CD4-positive, alpha-beta T cell treated with Interleukin-10 for 1 hour (primary cell): ENCODE results near the gene GPATCH4.
"Not testable (repeated sequence)": the region's sequence is repeated elsewhere in the genome, so short reads cannot be mapped to it uniquely, and the experiment has no call there.

Experiments used
- DNase-seq: peaks from one replicate; pipeline ENCODE4 v3.0.0-alpha.2; 2020

Gene GPATCH4

DNA sequence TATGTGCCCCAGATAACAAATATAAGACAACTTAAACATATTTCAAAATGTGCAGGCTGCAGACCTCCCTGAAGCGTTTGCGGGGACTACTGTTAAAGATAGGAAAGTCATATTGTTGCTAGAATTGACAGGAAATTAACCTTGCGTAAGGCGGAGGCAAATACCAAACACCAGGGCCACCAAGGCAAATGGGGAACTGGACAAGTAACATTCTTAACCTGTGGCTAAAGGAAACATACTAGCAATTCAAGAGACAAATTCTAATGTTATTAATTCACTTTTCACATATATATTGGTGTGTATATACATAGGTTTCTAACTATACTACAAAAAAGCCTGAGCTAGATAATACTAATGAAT is 24.8 kb upstream of the GPATCH4 start:
- DNase-seq = no peak

DNA sequence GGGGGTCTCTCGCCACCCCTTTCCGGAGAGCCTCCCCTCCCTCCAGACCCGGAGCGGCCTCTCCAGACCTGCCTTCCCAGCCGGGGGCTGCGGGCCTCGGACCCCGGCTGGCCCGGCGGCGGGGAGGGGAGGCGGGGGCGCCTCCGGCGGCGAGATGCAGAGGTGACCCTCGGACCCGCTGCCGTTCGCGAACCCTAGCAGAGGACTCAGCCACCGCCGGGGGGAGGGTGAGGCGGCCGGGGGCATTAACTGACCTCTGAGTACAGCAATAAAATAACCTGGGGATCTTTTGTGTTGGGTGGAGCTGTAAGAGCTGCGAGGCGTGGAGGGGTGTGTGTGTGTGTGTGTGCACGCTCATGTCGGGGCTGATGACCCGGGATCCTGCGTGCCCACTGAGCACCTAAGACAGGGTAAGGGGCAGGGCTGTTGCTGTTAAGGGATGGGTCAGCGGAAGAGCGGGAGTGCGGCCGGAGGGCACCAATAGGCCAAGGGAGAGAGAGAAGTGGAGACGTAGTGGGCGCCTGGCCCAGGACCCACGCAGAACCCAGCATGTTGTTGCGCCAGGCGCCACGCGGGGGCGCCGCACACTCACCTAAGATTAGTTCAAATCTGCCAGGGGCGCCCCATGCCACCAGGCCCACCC is 24.3 kb upstream of the GPATCH4 start:
- peak; percentile 63 for DNase-seq

DNA sequence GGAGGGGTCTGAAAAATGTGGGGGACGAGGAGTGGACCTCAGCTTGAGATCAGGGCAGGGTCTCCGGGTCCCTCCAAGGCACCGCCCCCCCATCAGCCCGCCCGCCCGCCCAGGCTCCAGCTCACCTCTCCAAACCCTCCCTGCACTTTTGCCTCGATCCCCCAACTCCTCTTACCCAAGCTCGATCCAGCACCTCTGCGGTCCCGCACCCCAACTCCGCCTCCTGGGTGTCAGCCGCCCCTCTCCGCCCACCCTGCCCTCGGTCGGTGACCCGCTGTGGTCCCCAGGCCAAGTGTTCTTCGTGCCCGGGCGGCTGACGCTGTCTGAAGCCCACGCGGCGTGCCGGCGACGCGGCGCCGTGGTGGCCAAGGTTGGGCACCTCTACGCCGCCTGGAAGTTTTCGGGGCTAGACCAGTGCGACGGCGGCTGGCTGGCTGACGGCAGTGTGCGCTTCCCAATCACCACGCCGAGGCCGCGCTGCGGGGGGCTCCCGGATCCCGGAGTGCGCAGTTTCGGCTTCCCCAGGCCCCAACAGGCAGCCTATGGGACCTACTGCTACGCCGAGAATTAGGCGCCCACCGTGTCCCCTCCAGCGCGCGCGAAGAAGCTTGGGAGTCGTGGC is 23.6 kb upstream of the GPATCH4 start:
- DNase-seq = no peak

DNA sequence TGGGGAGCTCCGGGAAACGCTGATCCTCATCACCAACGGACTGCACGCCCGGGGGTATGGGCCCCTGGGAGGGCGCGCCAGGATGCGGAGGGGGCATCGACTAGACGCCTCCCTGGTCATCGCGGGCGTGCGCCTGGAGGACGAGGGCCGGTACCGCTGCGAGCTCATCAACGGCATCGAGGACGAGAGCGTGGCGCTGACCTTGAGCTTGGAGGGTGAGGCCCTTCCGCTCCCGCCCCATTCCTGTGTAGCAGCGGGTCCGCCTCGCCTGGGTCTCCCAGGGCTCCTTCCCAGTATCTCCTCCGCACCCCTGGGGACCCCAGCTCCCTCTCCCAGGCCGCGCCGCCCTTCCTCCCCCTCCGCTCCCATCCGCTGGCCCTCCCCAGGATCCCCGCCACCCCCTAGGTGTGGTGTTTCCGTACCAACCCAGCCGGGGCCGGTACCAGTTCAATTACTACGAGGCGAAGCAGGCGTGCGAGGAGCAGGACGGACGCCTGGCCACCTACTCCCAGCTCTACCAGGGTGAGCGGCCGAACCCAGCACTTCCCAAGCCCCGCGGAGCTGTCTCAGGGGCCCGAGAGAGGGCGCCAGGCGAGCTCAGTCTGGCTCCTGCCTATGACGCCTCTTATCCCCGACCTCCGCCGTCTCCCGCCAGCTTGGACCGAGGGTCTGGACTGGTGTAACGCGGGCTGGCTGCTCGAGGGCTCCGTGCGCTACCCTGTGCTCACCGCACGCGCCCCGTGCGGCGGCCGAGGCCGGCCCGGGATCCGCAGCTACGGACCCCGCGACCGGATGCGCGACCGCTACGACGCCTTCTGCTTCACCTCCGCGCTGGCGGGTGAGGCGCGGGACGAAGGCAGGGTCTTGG is 22.9 kb upstream of the GPATCH4 start:
- DNase-seq = peak; percentile 34

DNA sequence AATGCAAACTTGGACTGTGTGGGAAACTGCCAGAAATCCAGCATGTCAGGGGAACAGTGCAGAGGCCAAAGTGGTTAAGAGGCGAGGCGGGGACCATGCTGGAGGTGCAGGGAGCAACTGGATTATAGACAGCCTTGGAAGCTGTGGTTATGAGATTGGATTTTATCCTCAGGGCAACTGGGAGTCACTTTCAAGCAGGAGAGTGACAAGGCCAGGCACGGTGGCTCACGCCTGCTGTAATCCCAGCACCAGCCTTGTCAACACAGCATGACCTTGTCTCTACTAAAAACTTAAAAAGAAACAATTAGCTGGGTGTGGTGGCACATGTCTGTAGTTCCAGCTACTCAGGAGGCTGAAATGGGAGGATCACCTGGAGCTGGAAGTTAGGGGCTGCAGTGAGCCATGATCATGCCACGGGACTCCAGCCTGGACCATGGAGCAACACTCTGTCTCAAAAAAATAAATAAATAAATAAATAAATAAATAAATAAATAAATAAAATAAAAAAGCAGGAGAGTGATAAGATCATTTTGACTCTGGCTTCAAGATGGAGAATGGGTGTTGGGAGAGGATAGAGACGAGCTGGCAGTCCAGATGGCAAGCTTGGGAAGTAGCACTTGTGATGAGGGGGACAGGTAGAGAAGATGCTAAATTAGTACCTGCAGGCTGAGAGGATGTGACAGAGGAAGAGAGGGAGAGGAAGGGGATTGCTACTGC is 21.5 kb upstream of the GPATCH4 start:
- no peak for DNase-seq

DNA sequence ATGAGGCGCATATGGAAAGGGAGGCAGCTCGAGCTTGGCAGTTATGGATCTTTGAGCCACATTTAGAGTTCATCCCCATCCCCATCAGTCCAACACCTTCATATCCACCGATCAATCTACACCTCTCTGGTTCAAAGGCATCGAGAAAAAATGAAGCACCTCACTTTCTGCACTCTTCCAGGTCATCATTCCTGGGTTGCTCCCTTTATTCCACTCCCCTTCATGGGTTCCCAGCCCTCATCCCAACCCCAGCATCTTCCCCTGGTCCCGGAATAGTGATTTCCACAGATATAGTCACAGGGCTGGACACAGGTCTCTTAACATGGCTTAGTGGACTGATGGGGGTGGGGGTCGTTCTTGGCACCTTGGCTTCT is 18.3 kb upstream of the GPATCH4 start:
- DNase-seq = no peak

DNA sequence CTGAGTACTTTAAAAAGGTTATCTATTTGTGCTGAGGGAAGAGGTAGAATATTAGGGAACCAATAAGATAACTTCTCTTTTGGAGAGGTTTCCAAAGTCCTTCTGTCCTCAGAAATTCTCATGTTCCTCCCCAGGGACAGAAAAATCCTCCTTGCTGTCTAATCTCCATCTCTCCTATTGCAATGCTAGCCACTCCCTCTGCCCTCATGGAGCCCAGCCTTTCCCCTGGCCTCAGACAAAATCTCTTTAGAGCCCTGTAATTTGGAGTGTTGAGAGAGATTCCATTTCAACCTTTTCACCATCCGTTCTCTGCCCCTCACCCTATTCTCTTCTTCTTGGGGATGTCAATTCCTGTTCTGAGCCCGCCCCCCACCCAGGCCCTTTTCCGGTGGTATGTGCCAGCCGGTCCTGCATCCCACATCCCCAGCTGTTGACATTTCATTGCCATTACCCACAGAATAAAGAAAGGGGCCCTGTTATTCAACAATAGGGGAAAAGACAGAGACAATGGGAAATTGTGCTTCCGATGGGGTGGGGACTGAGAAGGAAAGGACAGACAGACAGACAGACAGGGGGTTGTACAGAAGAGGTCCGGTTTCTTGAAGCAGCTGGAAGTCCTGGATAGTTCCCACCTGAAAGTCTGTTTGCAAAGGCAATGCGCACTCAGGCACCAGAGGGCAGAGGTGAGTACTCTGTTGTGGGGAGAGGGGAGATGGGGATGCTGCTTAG is 17.7 kb upstream of the GPATCH4 start, which contains the start of gene HAPLN2:
TSS of gene HAPLN2 (plus strand) at position 563 of the 729 bp plus-strand sequence. CDS start 4,076 bp downstream, outside the sequence.
- DNase-seq = peak; percentile 14

DNA sequence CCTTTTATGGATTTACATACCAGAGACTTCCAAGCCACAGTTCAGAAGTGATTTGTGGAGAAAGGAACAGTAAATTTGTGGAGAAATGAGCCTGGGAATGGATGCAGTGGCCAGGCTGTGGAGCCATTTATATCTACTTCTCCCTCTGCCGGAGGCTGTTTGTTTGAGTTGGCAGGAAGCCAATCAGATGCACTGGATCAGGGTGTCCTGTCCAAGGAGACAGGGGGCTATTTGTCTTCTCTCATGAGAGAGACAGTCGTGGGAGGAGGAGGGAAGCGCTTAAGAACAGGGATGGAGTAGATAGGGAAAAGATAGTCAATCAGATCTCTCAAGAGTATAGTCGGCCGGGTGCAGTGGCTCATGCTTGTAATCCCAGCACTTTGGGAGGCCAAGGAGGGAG is 15.2 kb upstream of the GPATCH4 start:
- no peak for DNase-seq

DNA sequence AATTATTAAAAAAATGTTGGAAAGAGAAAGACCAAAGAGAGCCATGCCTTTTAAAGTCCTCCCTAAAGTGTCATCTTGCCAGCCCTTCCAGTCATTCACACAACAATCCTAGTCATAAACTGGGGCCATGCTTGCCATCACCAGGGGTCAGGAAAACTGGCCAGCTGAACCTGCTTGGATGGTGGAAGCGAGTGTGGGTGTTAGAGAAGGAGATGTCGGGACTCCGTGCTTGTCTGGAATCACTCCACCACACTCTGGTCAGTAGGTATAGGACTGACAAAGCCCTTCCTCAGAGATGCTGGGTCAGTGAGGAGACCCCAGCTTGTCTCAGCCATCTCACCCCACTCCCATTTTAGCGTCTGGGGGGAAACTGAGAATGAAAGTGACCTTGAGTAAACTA is 14.7 kb upstream of the GPATCH4 start:
- no peak for DNase-seq

DNA sequence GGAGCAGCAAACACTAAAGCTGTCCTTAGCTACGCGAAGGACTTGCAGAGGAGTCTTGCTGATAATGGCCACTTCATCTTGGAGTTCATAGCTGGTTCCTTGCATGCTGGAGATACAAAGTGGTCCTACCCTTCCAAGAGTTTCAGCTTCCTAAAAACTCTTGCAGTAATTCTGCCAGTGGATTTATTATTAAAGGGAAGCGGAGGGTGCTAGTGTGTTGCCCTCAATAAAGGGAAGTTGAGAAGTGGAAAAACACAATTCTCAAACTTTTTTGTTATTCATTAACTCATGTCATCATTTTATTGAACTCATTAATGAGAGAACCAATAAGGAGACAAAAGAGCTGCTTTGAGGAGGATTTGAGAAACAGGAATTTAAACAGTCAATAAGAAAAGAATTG is 11.4 kb upstream of the GPATCH4 start:
- DNase-seq = no peak

DNA sequence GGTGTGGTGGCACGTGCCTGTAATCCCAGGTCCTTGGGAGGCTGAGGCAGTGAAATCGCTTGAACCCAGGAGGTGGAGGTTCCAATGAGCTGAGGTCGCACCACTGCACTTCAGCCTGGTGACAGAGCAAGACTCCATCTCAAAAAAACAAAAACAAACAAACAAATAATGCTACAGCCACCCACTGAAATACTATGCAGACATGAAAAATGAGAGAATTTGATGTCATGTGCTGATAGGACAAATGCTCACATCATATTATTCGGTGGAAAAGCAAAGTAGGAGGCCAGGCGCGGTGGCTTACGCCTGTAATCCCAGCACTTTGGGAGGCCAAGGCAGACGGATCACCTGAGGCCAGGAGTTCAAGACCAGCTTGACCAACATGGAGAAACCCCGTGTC is 8.8 kb upstream of the GPATCH4 start:
- DNase-seq = not testable (repeated sequence)

DNA sequence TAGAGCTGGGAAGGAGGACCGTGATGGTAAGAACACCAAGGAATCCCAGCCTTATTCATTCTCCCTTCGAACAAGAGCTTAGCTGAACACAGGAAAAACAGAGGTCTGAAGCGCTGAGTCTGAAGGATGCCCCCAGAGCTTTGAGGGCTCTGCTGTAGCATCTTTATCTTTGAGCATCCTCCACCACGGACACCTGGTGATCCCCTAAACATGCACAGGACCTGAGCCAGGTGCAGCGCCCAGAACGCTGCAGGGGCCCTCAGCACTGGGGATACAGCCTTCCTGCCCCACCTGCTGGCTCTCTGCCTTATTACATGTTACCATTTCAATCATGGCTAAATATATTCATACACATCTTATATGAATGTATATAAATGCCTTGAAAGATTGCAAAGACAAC is 7.7 kb upstream of the GPATCH4 start:
- DNase-seq = peak; percentile 67

DNA sequence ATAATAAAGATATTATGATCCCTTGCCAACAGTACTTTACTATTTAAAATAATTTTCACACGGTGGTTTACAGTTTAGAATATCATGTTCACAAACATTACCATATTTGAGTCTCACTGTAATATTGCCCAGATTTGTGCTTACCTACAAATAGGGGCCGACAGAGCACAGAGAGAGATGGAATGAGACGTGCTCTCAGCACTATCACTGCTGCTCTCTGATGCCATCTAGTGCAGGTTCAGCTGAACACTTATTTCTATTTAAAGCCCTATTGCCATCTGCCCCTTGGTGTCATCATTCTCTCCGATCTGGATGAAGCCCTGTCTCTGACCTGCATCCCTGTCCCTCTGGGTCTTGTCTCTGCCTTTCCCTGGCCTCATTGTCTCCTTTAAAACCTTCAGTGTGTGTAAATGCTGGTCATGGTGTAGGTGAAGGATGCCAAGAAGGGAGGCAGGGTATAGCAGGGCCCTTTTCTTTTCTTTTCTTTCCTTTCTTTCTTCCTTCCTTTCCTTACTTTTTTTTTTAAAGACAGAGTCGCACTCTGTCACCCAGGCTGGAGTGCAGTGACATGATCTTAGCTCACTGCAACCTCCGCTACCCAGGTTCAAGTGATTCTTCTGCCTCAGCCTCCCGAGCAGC is 6.9 kb upstream of the GPATCH4 start:
- DNase-seq = peak; percentile 81

DNA sequence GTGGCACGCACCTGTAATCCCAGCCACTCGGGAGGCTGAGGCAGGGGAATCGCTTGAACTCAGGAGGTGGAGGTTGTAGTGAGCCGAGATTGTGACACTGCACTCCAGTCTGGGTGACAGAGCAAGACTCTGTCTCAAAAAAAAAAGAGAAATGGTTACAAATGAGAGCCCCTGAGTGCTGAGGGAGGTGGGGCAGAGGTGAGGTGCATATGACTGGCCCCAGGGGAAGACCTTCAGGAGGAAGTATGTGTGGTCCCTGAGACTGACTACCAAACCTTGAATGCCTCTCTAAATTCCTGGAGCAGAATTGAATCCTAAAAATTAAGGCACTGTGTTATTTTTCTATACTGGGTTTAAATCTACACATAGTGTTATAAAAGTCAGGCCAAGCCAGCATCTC is 6.1 kb upstream of the GPATCH4 start:
- not testable (repeated sequence) for DNase-seq

DNA sequence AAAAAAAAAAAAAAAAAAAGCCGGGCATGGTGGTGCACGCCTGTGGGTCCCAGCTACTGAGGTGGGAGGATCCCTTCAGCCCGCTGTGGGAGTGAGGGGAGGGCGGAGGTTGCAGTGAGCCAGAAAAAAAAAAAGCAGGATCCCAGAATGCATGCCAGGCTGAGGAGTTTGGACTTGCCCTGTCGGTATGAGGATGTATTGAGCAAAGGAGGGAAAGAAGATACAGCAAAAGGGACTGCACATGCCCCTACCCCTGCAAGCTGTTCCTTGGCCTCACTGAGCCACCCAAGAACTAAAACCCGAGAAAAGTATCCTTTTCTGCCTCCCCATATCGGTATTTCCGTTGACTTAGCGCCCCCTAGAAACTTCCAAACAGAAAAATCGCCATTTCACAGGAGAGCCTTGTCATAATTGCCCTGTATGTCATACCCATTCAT is 1.3 kb upstream of the GPATCH4 start:
- peak; percentile 33 for DNase-seq

DNA sequence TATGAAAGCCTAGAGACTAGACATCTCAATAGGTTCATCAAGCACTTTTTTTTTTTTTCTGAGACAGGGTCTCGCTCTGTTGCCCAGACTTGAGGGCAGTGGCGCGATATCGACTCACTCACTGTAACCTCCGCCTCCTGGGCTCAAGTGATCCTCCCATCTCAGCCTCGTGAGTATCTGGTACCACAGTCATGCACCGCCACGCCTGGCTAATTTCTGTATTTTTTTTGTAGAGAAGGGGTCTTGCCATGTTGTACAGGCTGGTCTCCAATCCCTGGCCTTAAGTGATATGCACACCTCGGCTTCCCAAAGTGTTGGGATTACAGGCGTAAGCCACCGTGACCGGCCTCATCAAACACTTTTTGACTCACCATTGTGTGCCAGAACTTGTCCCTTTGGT is 613 bp upstream of the GPATCH4 start:
- no peak for DNase-seq

DNA sequence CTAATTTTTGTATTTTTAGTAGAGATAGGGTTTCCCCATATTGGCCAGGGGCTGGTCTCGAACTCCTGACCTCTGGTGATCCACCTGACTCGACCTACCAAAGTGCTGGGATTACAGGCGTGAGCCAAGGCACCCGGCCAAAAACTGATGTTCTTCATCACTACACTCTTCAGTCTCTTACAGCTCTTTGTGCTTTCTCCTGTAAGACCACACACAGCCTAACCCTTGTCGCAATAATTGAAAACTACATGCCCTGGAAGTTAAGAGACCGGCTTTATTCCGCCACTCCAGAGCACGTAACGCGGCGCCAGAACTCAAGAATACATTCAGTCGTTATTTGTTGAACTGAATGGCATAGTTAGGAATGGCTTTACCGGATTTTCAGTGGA is 552 bp downstream of the GPATCH4 start:
- no peak for DNase-seq

DNA sequence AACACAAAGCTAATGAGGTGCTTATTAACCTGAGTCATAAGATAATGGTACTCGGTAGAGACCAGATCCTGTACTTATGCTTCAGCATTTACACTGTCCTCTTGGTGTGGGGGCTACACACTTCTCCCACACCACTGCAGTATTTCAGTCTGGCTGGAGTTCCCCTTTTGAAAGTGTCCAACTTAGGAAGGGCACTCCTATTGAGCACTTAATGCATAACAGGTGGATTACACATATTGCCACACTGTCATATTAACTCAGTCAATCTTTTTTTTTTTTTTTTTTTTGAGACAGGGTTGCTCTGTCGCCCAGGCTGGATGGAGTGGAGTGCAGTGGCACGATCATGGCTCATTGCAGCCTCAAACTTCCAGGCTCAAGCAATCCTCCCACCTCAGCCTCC is 1.5 kb downstream of the GPATCH4 start:
- peak; percentile 48 for DNase-seq

DNA sequence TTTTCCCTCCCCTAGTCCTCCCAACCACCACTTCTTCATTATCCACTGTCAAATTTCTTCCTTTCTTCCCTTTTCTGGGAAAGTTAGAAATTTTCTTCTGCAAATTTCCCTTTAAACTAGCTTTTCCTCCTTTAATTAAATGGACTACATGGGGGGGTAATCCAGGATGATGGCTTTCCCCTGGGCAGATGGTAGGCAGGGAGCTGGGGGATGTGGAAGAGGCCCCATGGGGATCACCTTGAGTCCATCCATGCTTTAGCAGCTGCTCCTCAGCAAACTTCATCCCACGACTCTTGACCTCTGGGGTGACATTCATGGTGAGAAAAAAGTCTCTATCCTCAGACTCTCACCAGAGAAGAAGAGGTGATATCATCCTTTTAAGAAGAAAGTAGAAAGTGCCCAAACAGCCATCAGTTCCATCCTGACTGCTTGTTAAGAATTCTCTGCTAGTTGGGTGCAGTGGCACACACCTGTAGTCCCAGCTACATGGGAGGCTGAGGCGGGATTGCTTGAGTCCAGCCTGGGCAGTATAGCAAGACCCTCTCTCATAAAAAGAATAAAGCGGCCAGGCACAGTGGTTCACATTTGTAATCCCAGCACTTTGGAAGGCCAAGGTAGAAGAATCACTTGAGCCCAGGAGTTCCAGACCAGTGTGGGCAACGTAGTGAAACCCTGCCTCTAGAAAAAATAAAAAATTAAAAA is 2.4 kb downstream of the GPATCH4 start:
- DNase-seq = no peak

DNA sequence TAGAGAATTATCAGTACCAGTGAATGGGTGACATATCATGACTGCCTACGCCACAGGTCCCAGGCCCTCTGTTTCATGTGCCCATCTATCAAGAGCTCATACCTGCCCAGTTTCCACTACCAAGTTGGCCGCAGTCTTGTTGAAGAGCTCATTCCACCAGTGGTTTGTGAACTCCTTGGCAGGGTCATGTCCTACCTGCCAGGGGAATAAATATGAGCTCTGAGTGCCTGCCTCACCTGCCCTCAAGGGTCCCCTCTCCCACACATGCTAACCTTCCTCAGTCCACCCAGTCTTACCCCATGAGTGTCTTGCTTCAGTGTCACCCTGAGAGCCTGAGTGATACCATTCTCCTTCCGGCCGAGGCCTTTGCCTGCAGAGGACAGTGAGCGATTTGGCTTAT is 3.2 kb downstream of the GPATCH4 start:
- DNase-seq = no peak

DNA sequence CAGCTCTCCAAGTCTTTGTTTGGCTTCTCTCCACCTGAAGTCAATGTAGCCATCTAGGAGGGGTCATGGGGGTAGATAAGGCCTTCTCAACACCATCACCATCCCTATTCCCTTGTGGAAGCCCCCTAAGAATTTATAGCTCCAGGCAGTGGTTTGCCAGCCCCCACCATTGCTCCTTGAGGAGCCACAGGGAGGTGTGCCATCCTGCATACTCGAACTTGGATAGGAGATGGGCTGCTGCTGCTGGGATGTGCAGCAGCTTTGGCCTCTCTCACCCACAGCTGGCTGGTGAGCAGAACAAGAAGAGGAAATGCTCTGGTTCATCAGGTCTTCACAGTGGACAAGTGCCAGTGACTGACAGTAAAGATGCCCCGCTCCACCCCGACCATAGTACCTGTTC is 4.9 kb downstream of the GPATCH4 start:
- no peak for DNase-seq

DNA sequence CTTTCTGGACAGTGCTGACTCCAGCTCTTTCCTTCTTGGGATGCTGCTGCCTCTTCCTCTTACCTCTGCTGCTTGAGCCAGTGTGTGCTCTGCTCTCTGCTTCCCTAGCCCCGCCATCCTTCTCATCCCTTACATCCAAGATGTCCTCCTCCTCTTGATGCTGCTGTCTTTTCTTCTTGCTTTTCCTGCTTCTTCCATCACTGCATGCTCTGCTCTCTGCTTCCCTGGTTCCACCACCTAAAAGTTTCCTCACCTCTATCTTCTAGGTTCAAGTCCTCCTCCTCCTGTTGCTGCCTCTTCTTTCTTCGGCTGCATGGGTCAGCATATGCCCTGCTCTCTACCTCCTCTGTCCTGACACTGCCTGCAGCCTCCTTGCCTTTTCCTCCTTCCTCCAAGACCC is 6.3 kb downstream of the GPATCH4 start:
- DNase-seq = no peak
